22Rv1 (cell line): ENCODE data around the gene SIX5.

ENCODE experiments used
- ZFX ChIP-seq: fragments of 450-650 bp; IDR thresholded peaks from 2 replicates; pipeline ENCODE4 v1.6.1; 2017; ENCODE audit warnings: antibody characterized with exemption, borderline replicate concordance
- TF ChIP-seq, protein P1 (sequence below): fragments of 450-650 bp; IDR thresholded peaks from 2 replicates; pipeline ENCODE4 v1.5.1; 2017; ENCODE audit warnings: mild to moderate bottlenecking

DNA sequence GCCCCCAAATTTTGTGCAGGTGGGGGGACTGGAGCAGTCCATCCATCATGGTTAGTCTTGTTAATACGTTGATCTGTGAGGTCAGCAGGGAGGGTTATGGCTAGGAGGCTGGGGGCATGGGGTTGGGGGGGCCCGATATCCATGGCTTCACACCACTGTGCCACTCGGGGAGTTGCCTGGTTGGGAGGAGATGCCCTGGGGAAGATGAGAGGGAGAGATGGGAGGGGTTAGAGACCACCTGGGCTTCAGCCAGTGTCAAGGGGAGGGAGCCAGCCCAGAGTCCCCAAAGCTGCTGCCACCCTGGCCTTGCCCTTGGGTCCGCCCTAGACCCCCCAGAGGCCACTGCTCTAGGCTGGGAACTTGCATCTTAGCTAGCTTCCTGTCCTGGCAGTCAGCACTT, 15.0 kb upstream of the SIX5 start:
- TF ChIP-seq, protein P1, sequence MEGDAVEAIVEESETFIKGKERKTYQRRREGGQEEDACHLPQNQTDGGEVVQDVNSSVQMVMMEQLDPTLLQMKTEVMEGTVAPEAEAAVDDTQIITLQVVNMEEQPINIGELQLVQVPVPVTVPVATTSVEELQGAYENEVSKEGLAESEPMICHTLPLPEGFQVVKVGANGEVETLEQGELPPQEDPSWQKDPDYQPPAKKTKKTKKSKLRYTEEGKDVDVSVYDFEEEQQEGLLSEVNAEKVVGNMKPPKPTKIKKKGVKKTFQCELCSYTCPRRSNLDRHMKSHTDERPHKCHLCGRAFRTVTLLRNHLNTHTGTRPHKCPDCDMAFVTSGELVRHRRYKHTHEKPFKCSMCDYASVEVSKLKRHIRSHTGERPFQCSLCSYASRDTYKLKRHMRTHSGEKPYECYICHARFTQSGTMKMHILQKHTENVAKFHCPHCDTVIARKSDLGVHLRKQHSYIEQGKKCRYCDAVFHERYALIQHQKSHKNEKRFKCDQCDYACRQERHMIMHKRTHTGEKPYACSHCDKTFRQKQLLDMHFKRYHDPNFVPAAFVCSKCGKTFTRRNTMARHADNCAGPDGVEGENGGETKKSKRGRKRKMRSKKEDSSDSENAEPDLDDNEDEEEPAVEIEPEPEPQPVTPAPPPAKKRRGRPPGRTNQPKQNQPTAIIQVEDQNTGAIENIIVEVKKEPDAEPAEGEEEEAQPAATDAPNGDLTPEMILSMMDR: no peak
- no peak for TF ChIP-seq ZFX
